OCI-LY1 (cell line): ENCODE results near the gene FGGY.

Experiments
- H2AFZ ChIP-seq: fragments of 200-600 bp; sonication (generic), shearing (Covaris generic); 2 replicates; pipeline ENCODE4 v1.6.0; 2014; ENCODE audit warnings: antibody characterized with exemption, mild to moderate bottlenecking, low read length
- H3F3A ChIP-seq: fragments of 200-600 bp; sonication (generic), shearing (Covaris generic); 2 replicates; pipeline ENCODE4 v1.6.0; 2014; ENCODE audit warnings: mild to moderate bottlenecking, antibody characterized with exemption, low read length, moderate library complexity; ENCODE audit not compliant: insufficient read depth
- H3K27ac ChIP-seq: fragments of 200-600 bp; sonication (generic); 2 replicates; pipeline ENCODE4 v1.5.1; 2014; ENCODE audit warnings: low read length, mixed run types, mild to moderate bottlenecking, low read depth; ENCODE audit not compliant: poor library complexity, severe bottlenecking
- H3K27me3 ChIP-seq: fragments of 200-600 bp; sonication (generic); 2 replicates; pipeline ENCODE4 v1.6.0; 2014; ENCODE audit warnings: antibody characterized with exemption, mild to moderate bottlenecking, low read length, moderate library complexity; ENCODE audit not compliant: insufficient read depth
- H3K36me3 ChIP-seq: fragments of 200-600 bp; sonication (generic); 2 replicates; pipeline ENCODE4 v1.6.1; 2014; ENCODE audit warnings: mild to moderate bottlenecking, antibody characterized with exemption, low read length, moderate library complexity, mixed read lengths; ENCODE audit not compliant: insufficient read depth
- H3K4me1 ChIP-seq: fragments of 200-600 bp; sonication (generic); 2 replicates; pipeline ENCODE4 v1.5.1; 2014; ENCODE audit warnings: mild to moderate bottlenecking, low read length, moderate library complexity; ENCODE audit not compliant: insufficient read depth, severe bottlenecking
- H3K4me2 ChIP-seq: fragments of 200-600 bp; sonication (generic), shearing (Covaris generic); 2 replicates; pipeline ENCODE4 v1.6.1; 2014; ENCODE audit warnings: low read length
- H3K4me3 ChIP-seq: fragments of 200-600 bp; sonication (generic); 2 replicates; pipeline ENCODE4 v1.5.1; 2014; ENCODE audit warnings: low read length, low read depth, mild to moderate bottlenecking, mixed read lengths; ENCODE audit not compliant: poor library complexity, severe bottlenecking
- H3K79me2 ChIP-seq: fragments of 200-600 bp; shearing (Covaris generic); 2 replicates; pipeline ENCODE4 v1.6.1; 2016; ENCODE audit warnings: mixed run types, low read length, mixed read lengths; ENCODE audit not compliant: insufficient read depth
- H3K9ac ChIP-seq: fragments of 200-600 bp; sonication (generic), shearing (Covaris generic); 2 replicates; pipeline ENCODE4 v1.6.1; 2014; ENCODE audit warnings: mild to moderate bottlenecking, low read length, mixed read lengths
- H3K9me2 ChIP-seq: fragments of 200-600 bp; sonication (generic), shearing (Covaris generic); 2 replicates; pipeline ENCODE4 v1.6.1; 2014; ENCODE audit warnings: low read depth, mild to moderate bottlenecking, low read length, mixed read lengths
- H3K9me3 ChIP-seq: fragments of 200-600 bp; shearing (Covaris generic); 2 replicates; pipeline ENCODE4 v1.6.1; 2014; ENCODE audit warnings: low read length, mixed read lengths
- H4K20me1 ChIP-seq: fragments of 200-600 bp; sonication (generic), shearing (Covaris generic); 2 replicates; pipeline ENCODE4 v1.6.0; 2016; ENCODE audit warnings: mild to moderate bottlenecking, low read length; ENCODE audit not compliant: insufficient read depth
- CTCF ChIP-seq: fragments of 200-600 bp; sonication (generic), shearing (Covaris generic); IDR thresholded peaks from 2 replicates; pipeline ENCODE4 v1.5.1; 2017; ENCODE audit warnings: mild to moderate bottlenecking, antibody characterized with exemption, low read length, moderate library complexity, mixed read lengths
- EZH2 ChIP-seq: fragments of 200-600 bp; sonication (generic), shearing (Covaris generic); IDR thresholded peaks from 2 replicates; pipeline ENCODE4 v1.8.0; 2017; ENCODE audit warnings: borderline replicate concordance, mixed run types, mild to moderate bottlenecking, antibody characterized with exemption, low read length, moderate library complexity, mixed read lengths

FGGY gene

GRCh38 chr1:59331686-59332620 lies 35.1 kb downstream of the FGGY start:
- no peaks in the 10 kb centered on the region for H3K79me2 ChIP-seq
- H3K9me3 ChIP-seq = no peaks in the 10 kb centered on the region
- TF ChIP-seq EZH2 = no peak
- H3F3A ChIP-seq = no peaks in the 10 kb centered on the region
- H3K36me3 ChIP-seq = no peaks in the 10 kb centered on the region
- no peaks in the 10 kb centered on the region for H3K4me1 ChIP-seq
- H3K27me3 ChIP-seq = no peaks in the 10 kb centered on the region
- no peaks in the 10 kb centered on the region for H4K20me1 ChIP-seq
- H3K9ac ChIP-seq = no peak overlapping the region
- no peak overlapping the region for H3K27ac ChIP-seq
- H3K4me3 ChIP-seq = no peak overlapping the region
- no peak overlapping the region for H3K4me2 ChIP-seq
- H2AFZ ChIP-seq = no peak overlapping the region
- H3K9me2 ChIP-seq = no peaks in the 10 kb centered on the region

GRCh38 chr1:59332983-59333382 lies 36.1 kb downstream of the FGGY start:
- TF ChIP-seq EZH2 = no peak
- no peak for TF ChIP-seq CTCF
- no peaks in the 10 kb centered on the region for H3K4me1 ChIP-seq

DNA sequence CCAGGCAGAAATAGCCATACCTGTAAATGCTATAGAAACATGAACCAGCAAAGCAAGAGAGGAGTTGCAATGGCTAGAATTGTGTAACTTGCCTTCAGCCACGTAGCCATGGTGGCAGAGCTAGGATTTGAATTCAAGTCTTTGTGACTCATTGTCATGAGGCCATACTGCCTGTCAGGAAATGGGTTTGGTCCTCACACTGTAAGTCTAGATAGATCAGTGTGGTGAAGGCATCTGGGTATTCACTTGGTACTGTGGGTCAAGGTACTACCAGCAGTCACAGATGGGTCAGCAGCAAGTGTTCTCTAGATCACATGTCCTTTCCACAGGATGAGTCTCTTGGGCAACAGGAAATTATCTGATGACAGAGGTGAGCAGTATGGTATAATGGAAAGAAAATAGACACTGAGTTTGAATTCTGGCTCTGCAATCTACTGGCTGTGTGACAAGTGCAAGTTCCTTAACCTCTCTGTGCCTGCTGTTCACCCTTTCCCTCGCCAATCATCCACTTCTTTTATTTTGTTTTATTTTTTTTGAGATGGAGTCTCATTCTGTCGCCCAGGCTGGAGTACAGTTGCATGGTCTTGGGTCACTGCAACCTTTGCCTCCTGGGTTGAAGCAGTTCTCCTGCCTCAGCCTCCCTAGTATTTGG lies 36.9 kb downstream of the FGGY start:
- Histone ChIP-seq H4K20me1 (no peaks in the 10 kb centered on the region), H3K4me1 (no peaks in the 10 kb centered on the region), H3K79me2 (no peaks in the 10 kb centered on the region), H3K4me2 (no peak overlapping the region), H3K36me3 (no peaks in the 10 kb centered on the region), H3K9me2 (no peaks in the 10 kb centered on the region), H3K9me3 (no peaks in the 10 kb centered on the region), H3K9ac (no peak overlapping the region), H3K27ac (no peak overlapping the region), H3K27me3 (no peaks in the 10 kb centered on the region), H2AFZ (no peak overlapping the region), H3K4me3 (no peak overlapping the region), H3F3A (no peaks in the 10 kb centered on the region)
- TF ChIP-seq EZH2 (no peak), CTCF (no peak)

More at GRCh38 chr1:59332983-59333382, 36.1 kb downstream of the FGGY start:
- Histone ChIP-seq H3K9me2 (no peaks in the 10 kb centered on the region), H3K4me2 (no peak overlapping the region), H3F3A (no peaks in the 10 kb centered on the region), H3K79me2 (no peaks in the 10 kb centered on the region), H3K4me3 (no peak overlapping the region), H3K27ac (no peak overlapping the region), H3K36me3 (no peaks in the 10 kb centered on the region), H4K20me1 (no peaks in the 10 kb centered on the region), H2AFZ (no peak overlapping the region), H3K9me3 (no peaks in the 10 kb centered on the region), H3K9ac (no peak overlapping the region), H3K27me3 (no peaks in the 10 kb centered on the region)
